Activated naive CD4-positive, alpha-beta T cell treated with anti-CD3 and anti-CD28 coated beads for 36 hours (primary cell): Measurements from ENCODE around the gene RNF175. TPM values are rescaled to one million over a fixed set of nuclear protein-coding genes. Genes with fewer than 3 reads are reported as not detected.

Experiments
- CTCF ChIA-PET: fragments of 350-600 bp; sonication (Branson Sonifier 250); formaldehyde crosslinking; loops from one replicate; lab custom pipeline; 2021; ENCODE audit warnings: antibody characterized with exemption; lab: Charles Lee
- DNase-seq: peaks from one replicate; pipeline ENCODE4 v3.0.0-alpha.2; 2020
- H3K27ac Mint-ChIP-seq: one replicate; pipeline ENCODE4 v1.8.0; 2021; ENCODE audit warnings: mild to moderate bottlenecking, mixed read lengths
- H3K27me3 Mint-ChIP-seq: one replicate; pipeline ENCODE4 v1.8.0; 2021; ENCODE audit warnings: low read depth, mixed read lengths
- H3K36me3 Mint-ChIP-seq: one replicate; pipeline ENCODE4 v1.8.0; 2021; ENCODE audit warnings: low read depth, mixed read lengths
- H3K4me1 Mint-ChIP-seq: one replicate; pipeline ENCODE4 v1.8.0; 2021; ENCODE audit warnings: low read depth, mixed read lengths
- H3K4me3 Mint-ChIP-seq: one replicate; pipeline ENCODE4 v1.8.0; 2021; ENCODE audit warnings: mild to moderate bottlenecking, moderate library complexity, mixed read lengths
- H3K9me3 Mint-ChIP-seq: one replicate; pipeline ENCODE4 v1.8.0; 2021; ENCODE audit warnings: mixed read lengths
- intact Hi-C: fragments of 100-400 bp; cut with micrococcal nuclease; formaldehyde crosslinking; loops from one replicate; pipeline ENCODE4 v1.15.1; 2023
- total RNA-seq, 2 experiments: library from RNA; stranded (reverse); gene quantifications; one replicate each; pipeline ENCODE4 v1.2.3, GENCODE V29; 2021

The RNF175 gene
- total RNA-seq, result 1 to 10 TPM; 1.4 to 1.5 TPM

DNA sequence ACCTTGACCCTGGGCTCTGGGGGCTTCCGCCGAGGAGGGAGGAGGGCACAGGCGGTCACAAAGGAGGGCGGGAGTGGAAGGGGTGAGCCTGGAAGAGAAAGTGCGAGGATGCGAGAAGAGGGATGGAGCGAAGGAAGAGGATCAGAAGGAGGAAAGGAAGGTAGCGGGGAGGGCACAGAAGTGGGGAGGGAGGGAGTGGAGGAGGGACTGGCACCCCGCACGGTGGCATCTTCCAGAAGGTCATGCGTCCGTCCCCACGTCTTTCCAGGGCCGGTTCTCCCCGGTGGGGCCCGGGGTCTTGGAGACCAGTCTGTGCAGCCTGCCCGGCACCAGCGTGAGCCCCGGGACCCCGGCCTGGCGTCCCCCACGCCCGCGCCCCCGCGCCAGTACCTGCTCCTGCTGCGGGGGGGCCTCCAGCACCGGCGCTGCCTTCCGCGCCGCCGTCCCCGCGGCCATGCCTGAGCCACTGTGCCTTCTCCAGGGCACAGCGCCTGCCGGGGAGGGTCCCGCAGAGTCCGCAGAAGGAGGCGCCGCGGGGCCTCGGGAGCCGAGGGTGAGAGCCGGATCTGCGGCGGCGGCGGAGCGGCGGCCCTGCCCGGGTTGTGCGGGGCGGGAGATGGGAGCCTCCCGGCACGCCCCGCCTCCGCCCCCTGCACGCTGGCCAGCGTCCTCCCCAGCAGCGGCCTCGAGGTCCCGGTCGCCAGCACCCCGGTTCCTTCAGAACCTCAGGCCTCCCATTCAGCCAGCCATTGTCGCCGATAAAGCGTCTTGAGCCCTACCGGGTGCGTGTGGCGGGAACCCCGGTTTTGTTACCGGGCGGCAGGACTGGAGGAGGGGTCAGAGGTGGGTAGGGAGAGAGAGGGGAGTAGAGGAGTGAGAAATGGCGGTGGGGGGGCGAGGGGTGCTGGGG, at the start of gene RNF175:
Gene RNF175 (minus strand): TSS at position 618 of the 910 bp plus-strand sequence. CDS start 162 bp downstream, at position 456.
- no peak within 1 kb of the TSS for H3K27ac Mint-ChIP-seq

DNA sequence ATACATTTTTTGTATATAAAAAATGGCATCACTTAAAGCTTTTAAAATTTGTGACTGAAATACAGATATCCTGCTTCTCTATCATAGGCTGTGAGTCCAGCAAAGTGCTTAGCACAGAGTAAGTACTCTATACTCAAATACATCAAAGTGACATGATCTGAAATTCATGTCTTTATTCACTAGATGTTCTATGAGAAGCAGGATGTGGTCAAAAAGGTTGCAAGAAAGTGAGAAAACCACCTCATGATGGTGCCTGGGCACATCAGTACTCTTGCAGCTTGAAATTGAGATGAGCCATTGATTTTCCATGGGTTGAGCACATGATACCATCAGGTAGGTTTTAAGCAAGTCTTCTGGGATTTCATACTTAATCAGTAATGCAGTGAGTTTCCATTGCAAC, 49.5 kb upstream of the RNF175 start:
- Mint-ChIP-seq H3K9me3 (no peaks in the 10 kb centered on the region), H3K27ac (no peak overlapping the region), H3K27me3 (no peaks in the 10 kb centered on the region), H3K4me3 (no peak overlapping the region), H3K36me3 (no peaks in the 10 kb centered on the region), H3K4me1 (peaks cover 17% of the 10 kb centered on the region)
- CTCF ChIA-PET, result interaction anchor here (0.6 to 1.4 kb wide), 2 partner anchors 24 to 146 kb away, joined by 3 read pairs; no protein-coding TSS in a partner anchor
- intact Hi-C loops, result loop anchor here (1.0 to 2.0 kb wide), 5 partner anchors 17 to 356 kb away; no protein-coding TSS in a partner anchor
- peak; percentile 59 for DNase-seq

More for the DNA sequence above, at the start of gene RNF175:
- CTCF ChIA-PET, result no interaction called here
- DNase-seq, result peak; percentile 43
- Mint-ChIP-seq H3K36me3 (no peaks in the 10 kb centered on the region), H3K4me1 (peaks cover 42% of the 10 kb centered on the region), H3K9me3 (no peaks in the 10 kb centered on the region), H3K4me3 (peak within 1 kb of the TSS; percentile 65), H3K27me3 (no peaks in the 10 kb centered on the region)
- intact Hi-C loops, result loop anchor here (5.0 kb wide), 1 partner anchor 907 kb away; no protein-coding TSS in a partner anchor

DNA sequence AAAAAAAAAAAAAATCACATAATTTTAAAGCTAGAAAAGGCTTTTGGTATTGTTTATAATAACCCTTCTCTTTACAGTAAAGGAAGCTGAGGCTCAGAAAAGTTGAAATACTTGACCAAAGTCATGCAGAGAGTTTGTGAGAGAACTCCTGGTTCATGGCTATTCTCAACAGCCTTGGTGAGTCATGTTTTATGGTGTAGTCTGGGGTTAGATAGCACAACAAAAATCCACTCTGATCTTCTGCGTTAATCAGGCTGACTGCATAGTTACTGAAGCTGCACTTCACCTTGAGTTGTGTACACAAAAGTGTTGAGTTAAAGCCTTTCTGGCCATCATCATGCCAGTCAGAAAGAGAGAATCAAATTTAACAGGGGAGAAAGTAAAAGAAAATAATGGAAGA, 48.4 kb upstream of the RNF175 start:
- no peaks in the 10 kb centered on the region for H3K27me3 Mint-ChIP-seq
- H3K4me1 Mint-ChIP-seq, result peaks cover 17% of the 10 kb centered on the region
- intact Hi-C loops, result loop anchor here (2.0 kb wide), 2 partner anchors 135 to 265 kb away; no protein-coding TSS in a partner anchor
- H3K27ac Mint-ChIP-seq, result no peak overlapping the region
- CTCF ChIA-PET, result interaction anchor here (0.6 kb wide), 1 partner anchor 209 kb away, joined by 5 read pairs; no protein-coding TSS in a partner anchor
- H3K4me3 Mint-ChIP-seq, result no peak overlapping the region
- H3K36me3 Mint-ChIP-seq, result no peaks in the 10 kb centered on the region
- DNase-seq, result no peak
- H3K9me3 Mint-ChIP-seq, result no peaks in the 10 kb centered on the region

DNA sequence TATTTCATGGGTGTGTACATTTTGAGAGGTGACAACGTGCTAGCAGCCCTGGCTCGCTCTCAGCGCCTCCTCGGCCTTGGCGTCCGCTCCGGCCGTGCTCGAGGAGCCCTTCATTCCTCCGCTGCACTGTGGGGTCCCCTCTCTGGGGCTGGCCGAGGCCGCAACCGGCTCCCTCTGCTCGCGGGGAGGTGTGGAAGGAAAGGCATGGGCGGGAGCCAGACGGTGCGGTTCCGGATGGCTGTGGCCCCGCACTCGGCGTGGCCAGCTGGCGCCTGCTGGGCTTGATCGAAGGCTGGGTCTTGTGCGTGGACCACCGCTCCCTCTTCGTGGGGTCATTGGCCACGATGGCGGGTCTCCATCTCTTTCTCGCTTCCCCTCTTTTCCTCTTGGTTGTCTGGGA, 46.2 kb upstream of the RNF175 start:
- CTCF ChIA-PET, result no interaction called here

DNA sequence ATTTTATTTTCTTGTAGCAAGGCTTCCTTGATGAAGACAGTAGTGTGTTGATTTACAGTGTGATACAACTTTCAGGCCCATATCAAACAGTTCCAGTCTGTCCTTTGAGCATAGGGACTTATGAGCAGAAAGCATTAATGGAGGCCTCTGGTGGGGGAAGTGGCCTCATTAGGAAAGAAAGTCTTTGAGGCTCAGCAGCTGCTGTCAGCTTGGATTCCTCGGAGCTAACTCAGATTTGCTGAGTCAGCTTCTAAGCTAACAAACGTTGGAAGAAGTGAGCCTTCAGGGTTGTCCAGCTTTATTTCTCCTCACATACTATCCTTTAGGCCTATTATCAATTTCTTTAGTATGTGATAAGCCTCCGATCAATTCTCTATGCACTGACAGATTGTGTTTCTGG, 44.9 kb upstream of the RNF175 start:
- Mint-ChIP-seq H3K36me3 (no peaks in the 10 kb centered on the region), H3K27ac (no peak overlapping the region), H3K4me1 (peaks cover 13% of the 10 kb centered on the region), H3K27me3 (no peaks in the 10 kb centered on the region), H3K4me3 (no peak overlapping the region), H3K9me3 (no peaks in the 10 kb centered on the region)
- no peak for DNase-seq
- intact Hi-C loops, result no loop called here
- CTCF ChIA-PET, result interaction anchor here (1.0 to 1.3 kb wide), 2 partner anchors 8 to 9 kb away, joined by 3 read pairs; no protein-coding TSS in a partner anchor

More for the DNA sequence above, 46.2 kb upstream of the RNF175 start:
- DNase-seq, result no peak
- no peak overlapping the region for H3K4me3 Mint-ChIP-seq
- intact Hi-C loops, result no loop called here
- H3K9me3 Mint-ChIP-seq, result no peaks in the 10 kb centered on the region
- no peaks in the 10 kb centered on the region for H3K36me3 Mint-ChIP-seq
- no peak overlapping the region for H3K27ac Mint-ChIP-seq
- peaks cover 16% of the 10 kb centered on the region for H3K4me1 Mint-ChIP-seq
- H3K27me3 Mint-ChIP-seq, result no peaks in the 10 kb centered on the region

DNA sequence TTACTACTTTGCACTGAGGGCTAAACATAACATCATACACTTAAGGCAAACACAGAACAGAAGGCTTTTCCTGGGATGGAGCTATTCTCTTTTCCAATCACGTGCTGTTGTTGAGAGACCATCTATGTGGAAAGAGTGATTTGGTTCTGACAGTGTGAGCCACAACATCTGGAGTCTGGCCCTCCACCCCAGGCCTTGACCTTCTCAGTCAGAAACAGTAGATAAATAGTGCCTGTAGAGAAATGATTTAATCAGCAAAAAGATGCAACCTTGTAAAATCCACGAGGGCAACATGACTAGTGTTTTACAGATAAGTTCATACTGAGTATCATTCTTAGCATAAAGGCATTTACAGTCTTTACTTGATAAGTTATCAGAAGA, 39.9 kb upstream of the RNF175 start:
- CTCF ChIA-PET, result interaction anchor here (2.0 kb wide), 1 partner anchor 14 kb away, joined by 6 read pairs; no protein-coding TSS in a partner anchor
- Mint-ChIP-seq H3K36me3 (no peaks in the 10 kb centered on the region), H3K4me3 (no peak overlapping the region), H3K27me3 (peaks cover 18% of the 10 kb centered on the region), H3K4me1 (no peaks in the 10 kb centered on the region), H3K27ac (no peak overlapping the region), H3K9me3 (no peaks in the 10 kb centered on the region)
- no peak for DNase-seq
- intact Hi-C loops, result no loop called here

DNA sequence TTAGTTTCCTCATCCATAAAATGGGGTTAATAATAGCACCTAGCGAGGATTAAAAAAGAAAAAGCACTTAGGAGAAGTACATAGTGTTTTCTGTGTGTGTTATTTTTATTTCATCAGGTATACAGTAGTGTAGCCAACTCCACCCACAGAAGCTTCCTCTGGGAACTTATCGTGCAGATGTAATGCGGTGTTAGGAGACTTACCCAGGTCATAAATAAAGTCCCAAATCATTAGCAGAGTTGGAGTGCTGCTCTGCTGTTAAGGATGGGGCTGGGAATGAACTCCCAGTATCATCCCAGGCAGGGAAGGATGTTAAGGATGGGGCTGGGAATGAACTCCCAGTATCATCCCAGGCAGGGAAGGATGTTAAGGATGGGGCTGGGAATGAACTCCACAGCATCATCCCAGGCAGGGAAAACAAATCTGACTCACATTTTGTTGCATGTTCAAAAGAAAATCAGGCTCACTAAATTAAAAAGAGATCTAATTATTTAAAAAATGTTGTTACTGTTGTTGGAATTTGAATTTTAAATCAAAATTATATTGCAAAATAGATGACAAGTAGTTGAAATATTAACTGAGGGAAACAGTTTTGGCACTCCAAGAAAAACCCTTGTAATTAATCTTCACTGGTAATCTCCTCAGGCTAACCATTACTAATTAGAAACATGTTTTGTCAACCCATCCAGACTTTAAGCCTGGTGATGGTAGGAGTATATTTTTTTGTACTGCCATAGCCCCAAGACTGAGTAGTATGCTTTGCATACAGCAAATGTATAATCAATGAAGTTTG, 39.3 kb upstream of the RNF175 start:
- Mint-ChIP-seq H3K4me3 (no peak overlapping the region), H3K27me3 (peaks cover 20% of the 10 kb centered on the region), H3K4me1 (no peaks in the 10 kb centered on the region), H3K27ac (no peak overlapping the region), H3K36me3 (no peaks in the 10 kb centered on the region), H3K9me3 (no peaks in the 10 kb centered on the region)
- intact Hi-C loops, result no loop called here
- CTCF ChIA-PET, result interaction anchor here (0.6 kb wide), 1 partner anchor 240 kb away, joined by 3 read pairs; no protein-coding TSS in a partner anchor
- DNase-seq, result no peak

DNA sequence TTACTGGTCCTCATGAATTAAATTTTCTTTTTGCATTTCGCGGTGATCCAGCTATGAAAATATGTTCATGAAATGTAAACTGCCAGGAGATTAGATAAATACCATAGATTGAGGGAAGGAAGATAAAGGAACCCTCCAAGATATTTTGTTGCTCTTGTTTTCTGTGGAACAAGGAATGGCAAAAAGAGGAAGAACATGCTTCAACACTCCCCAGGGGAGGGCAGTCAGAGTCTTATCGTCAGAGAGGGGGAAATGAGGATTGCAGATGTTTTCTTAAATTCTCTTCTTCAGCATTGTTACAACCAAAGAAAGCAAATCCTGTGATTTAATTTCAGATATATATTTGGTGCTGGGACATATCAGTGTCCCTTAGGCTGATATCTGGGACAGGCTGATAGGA, 38.6 kb upstream of the RNF175 start:
- Mint-ChIP-seq H3K9me3 (no peaks in the 10 kb centered on the region), H3K27ac (no peak overlapping the region), H3K36me3 (no peaks in the 10 kb centered on the region), H3K4me1 (no peaks in the 10 kb centered on the region), H3K4me3 (no peak overlapping the region), H3K27me3 (peaks cover 26% of the 10 kb centered on the region)
- CTCF ChIA-PET, result interaction anchor here (0.6 to 0.9 kb wide), 2 partner anchors 12 to 240 kb away, joined by 3 to 6 read pairs; no protein-coding TSS in a partner anchor
- DNase-seq, result no peak
- intact Hi-C loops, result no loop called here

DNA sequence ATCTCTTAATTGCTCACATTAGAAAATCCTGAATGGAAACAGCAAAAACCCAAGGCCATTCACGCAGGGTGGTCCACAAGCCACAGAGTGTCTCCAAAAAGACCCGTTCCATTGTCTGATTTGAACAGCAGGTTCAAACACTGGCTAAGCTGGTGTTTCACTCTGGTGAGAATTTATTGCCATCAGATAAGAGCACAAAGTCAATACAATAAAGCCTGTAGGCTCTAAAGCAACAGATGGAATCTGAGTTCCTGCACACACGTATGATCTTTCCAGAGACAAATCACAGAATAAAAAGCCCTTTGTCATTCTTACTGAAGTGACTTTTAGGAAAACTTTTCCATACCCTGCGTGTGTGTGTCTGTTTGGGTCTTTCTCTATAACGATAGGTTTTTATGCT, 34.2 kb upstream of the RNF175 start:
- intact Hi-C loops, result loop anchor here (5.0 kb wide), 3 partner anchors 123 to 538 kb away; no protein-coding TSS in a partner anchor
- peaks cover 33% of the 10 kb centered on the region for H3K4me1 Mint-ChIP-seq
- H3K4me3 Mint-ChIP-seq, result no peak overlapping the region
- no peak for DNase-seq
- no peaks in the 10 kb centered on the region for H3K36me3 Mint-ChIP-seq
- CTCF ChIA-PET, result interaction anchor here (3.8 kb wide), 1 partner anchor 8 kb away, joined by 20 read pairs; no protein-coding TSS in a partner anchor
- H3K27ac Mint-ChIP-seq, result no peak overlapping the region
- peaks cover 61% of the 10 kb centered on the region for H3K27me3 Mint-ChIP-seq
- H3K9me3 Mint-ChIP-seq, result no peaks in the 10 kb centered on the region

DNA sequence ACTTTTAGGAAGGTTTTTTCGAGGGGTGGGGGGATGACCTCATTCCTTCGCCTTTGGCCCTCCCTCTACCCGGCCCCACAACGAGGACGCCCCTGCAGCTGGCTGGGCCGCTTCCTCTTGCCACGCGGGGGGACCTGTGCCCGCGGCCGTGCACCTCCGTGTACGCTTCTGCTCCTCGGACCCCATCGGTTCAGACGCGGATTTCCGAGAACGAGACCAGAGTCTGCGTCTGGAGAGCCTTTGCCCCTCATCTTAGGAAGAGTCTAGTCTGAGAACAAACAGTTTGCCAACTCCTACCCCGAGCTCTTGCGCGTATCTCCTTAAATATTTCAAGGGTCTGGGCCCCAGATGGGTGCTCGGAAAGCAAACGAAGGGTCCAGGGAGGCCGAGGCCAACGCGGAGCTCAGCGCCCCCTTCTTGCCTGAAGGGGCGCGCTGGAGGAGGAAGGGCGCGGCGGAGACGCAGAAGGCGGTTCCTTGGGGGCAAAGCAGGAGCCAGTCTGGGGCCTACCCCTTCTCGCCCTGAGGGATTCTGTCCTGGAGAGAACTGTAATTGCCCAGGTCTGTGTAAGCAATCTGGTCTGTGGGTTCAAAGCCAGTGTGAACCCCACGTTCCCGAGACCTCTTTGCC, 32.9 kb upstream of the RNF175 start:
- Mint-ChIP-seq H3K27ac (no peak overlapping the region), H3K4me3 (peak overlapping the region; percentile 67), H3K9me3 (no peaks in the 10 kb centered on the region), H3K36me3 (no peaks in the 10 kb centered on the region), H3K27me3 (peaks cover 71% of the 10 kb centered on the region), H3K4me1 (peaks cover 43% of the 10 kb centered on the region)
- intact Hi-C loops, result loop anchor here (1.0 to 5.0 kb wide), 6 partner anchors 17 to 540 kb away; no protein-coding TSS in a partner anchor
- no peak for DNase-seq
- CTCF ChIA-PET, result interaction anchor here (0.8 to 2.0 kb wide), 5 partner anchors 50 to 227 kb away, joined by 3 to 7 read pairs (median 5); no protein-coding TSS in a partner anchor
